ENCODE measurements around the gene NEU2. TPM values are rescaled to one million over a fixed set of nuclear protein-coding genes. Genes with fewer than 3 reads are reported as not detected.
"Not testable (repeated sequence)": the region's sequence is repeated elsewhere in the genome, so short reads cannot be mapped to it uniquely, and the experiment has no call there.

NEU2 gene
- total RNA-seq, 1 donor from 2014 or later: not detected

- intact Hi-C loops (cut with micrococcal nuclease): no loop called here
- ATAC-seq: no peak
- no peak for DNase-seq
Measured at GRCh38 chr2:233007739-233008138, 24.7 kb upstream of the NEU2 start.

DNA sequence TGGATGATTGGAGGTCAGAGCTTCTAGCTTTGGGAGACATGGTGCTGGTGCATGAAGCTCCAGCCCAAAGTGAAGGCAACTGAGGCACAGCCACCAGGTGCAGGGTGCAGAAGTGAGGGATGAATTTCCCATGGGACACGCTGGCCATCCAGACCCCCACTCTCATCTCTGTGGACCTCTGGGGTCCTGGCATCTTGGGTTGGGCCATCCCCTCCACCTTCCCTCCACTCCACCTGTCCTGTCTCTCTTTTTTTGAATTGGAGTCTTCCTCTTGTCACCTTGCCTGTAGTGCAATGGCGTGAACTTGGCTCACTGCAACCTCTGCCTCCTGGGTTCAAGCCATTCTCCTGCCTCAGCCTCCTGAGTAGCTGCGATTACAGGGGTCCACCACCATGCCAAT, 22.8 kb upstream of the NEU2 start:
- ATAC-seq (no peak), DNase-seq (no peak)
- intact Hi-C loops (cut with micrococcal nuclease): no loop called here

GRCh38 chr2:233010569-233011267, 21.8 kb upstream of the NEU2 start:
- intact Hi-C loops (cut with micrococcal nuclease): no loop called here
- ATAC-seq: no peak

DNA sequence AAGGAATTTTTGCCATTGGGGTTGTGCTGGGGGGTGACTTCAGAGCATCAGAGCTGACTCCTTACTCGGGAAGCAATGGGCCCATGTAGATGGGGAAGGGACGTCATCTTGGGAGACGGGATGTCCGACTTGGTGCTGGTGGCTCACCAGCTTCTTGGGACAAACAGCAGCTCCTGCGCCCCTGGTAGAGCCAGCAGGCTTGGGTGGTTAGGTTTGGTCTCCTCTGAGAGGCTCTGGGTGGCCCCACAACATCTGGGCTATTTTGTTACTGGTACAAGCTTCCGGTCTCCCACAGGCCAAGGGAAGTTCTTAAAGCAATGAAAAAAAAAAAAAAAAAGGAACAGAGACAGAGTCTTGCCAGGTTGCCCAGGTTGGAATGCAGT, 21.2 kb upstream of the NEU2 start:
- no peak for DNase-seq
- intact Hi-C loops (cut with micrococcal nuclease): no loop called here
- no peak for ATAC-seq

More at GRCh38 chr2:233010569-233011267, 21.8 kb upstream of the NEU2 start:
- no peak for DNase-seq

- no peak for DNase-seq
- ATAC-seq: no peak
- intact Hi-C loops (cut with micrococcal nuclease): no loop called here
Measured at GRCh38 chr2:233011702-233012131, 20.8 kb upstream of the NEU2 start.

- intact Hi-C loops (cut with micrococcal nuclease): no loop called here
- ATAC-seq: no peak
- no peak for DNase-seq
Measured at GRCh38 chr2:233012301-233012971, 20.0 kb upstream of the NEU2 start.

DNA sequence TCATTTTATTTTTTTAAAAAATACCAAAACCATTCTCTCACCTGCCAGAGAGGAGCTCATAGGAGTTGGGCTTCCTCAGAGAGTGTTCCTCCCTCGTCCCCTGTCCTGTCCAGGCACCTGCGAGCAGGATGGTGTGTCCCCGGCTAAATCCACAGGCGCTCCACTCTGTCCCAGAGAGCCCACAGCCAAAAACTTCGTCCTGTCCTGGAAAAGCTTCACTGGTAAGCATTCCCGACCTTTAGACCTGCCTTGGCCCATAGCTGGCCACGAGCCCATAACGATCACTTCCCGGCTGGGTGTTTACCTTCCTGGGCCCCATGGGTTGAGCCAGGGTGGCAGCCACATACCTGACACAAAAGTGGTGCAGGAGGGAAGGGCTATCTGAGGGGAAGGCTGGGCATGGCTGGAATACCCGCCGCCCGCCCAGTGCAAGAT, 19.4 kb upstream of the NEU2 start, which contains the start of gene NGEF:
Gene NGEF (minus strand): TSS at position 230 of the 435 bp plus-strand sequence. CDS start 38,366 bp downstream, outside the sequence.
- intact Hi-C loops (cut with micrococcal nuclease): no loop called here
- ATAC-seq (no peak), DNase-seq (no peak)

- DNase-seq (no peak), ATAC-seq (no peak)
- intact Hi-C loops (cut with micrococcal nuclease): no loop called here
Measured at GRCh38 chr2:233013650-233014049, 18.8 kb upstream of the NEU2 start.

- intact Hi-C loops (cut with micrococcal nuclease): no loop called here
- ATAC-seq (no peak), DNase-seq (no peak)
Measured at GRCh38 chr2:233015019-233015645, 17.3 kb upstream of the NEU2 start.

DNA sequence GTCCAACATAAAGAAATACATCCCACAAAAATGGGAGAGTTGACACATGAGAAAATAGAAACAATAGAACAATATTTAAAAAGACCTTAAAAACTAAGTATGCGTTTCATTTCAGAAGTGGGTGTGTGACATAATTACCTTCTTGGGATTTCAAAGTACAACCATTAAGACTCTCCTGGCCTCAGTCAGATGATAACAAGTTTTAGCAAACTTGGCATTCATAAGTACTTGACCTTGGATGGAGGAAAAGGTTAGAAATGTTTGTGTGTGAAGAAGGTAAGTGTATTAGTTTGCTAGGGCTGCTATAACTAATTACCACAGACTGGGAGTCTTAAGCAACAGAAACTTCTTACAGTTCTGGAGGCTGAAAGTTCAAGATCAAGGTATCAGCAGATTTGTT, 14.5 kb upstream of the NEU2 start:
- DNase-seq (no peak), ATAC-seq (no peak)
- intact Hi-C loops (cut with micrococcal nuclease): no loop called here

DNA sequence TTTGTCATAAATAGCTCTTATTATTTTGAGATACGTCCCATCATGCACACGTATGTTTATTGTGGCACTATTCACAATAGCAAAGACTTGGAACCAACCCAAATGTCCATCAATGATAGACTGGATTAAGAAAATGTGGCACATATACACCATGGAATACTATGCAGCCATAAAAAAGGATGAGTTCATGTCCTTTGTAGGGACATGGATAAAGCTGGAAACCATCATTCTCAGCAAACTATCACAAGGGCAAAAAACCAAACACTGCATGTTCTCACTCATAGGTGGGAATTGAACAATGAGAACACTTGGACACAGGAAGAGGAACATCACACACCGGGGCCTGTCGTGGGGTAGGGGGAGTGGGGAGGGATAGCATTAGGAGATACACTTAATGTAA, 12.9 kb upstream of the NEU2 start:
- intact Hi-C loops (cut with micrococcal nuclease); DNase-seq; ATAC-seq: not testable (repeated sequence)

GRCh38 chr2:233020454-233020853, 12.0 kb upstream of the NEU2 start:
- intact Hi-C loops (cut with micrococcal nuclease): no loop called here
- no peak for DNase-seq
- ATAC-seq: no peak

GRCh38 chr2:233021771-233022170, 10.7 kb upstream of the NEU2 start:
- no peak for DNase-seq
- no peak for ATAC-seq
- intact Hi-C loops (cut with micrococcal nuclease): no loop called here

DNA sequence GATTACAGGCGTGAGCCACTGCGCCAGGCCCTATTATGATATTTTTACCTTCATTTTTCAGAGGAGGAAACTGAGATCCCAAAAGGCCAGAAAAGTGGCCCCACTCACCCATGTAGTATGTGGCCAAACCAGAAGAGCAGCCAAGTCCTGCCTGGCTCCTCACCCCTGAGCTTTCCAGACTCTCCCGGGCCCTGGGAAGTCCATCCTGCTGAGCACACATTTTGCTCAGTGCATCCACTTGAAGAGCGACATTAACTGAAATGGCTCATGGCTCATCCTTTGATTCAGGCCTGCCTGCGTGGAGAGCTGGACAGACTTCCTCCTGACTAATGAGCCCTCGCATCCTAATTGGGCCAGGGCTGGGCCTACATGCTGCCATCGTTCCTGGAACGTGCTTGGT, 9.9 kb upstream of the NEU2 start:
- ATAC-seq: no peak

DNA sequence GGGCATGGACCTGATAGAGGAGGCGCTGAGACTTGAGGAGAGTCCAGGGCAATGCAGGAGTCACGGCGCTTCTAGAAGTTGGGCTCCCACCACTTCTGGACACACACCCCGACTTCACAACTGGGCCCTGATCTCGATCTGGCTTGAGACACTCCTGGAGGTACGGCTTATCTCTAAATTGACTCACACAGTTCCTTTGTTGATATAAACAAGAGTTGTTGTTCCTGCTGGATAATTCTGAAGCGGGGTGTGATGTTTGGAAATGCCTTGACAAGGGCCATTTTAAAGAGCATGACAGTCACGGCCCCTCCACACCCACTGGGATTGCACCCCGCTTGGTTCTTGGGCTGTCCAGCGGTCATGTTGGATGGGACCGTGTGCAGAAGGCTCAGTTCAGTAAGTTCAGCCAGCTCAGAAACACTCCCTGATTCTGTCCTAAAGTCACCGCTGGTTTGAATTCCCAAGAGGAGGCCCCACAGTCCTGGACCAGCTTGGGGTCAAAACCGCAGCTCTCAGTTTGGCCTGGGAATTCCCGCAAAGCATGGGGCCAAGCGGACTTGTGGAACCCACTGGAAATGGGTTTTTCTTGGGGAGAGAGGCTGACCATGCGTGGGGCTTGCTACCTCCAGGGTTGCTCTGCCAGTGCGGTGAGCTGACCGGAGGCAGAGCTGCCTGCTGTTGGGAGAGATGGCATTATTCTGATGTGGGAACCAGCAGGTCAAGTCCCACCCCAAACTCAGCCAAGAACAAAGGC, 9.3 kb upstream of the NEU2 start:
- intact Hi-C loops (cut with micrococcal nuclease): no loop called here
- DNase-seq (no peak), ATAC-seq (no peak)

More for the DNA sequence above, 9.9 kb upstream of the NEU2 start:
- DNase-seq: no peak
- intact Hi-C loops (cut with micrococcal nuclease): no loop called here

- intact Hi-C loops (cut with micrococcal nuclease): no loop called here
- ATAC-seq (no peak), DNase-seq (no peak)
Measured at GRCh38 chr2:233023761-233024410, 8.6 kb upstream of the NEU2 start.

- DNase-seq (no peak), ATAC-seq (no peak)
- intact Hi-C loops (cut with micrococcal nuclease): no loop called here
Measured at GRCh38 chr2:233025706-233026105, 6.8 kb upstream of the NEU2 start.

DNA sequence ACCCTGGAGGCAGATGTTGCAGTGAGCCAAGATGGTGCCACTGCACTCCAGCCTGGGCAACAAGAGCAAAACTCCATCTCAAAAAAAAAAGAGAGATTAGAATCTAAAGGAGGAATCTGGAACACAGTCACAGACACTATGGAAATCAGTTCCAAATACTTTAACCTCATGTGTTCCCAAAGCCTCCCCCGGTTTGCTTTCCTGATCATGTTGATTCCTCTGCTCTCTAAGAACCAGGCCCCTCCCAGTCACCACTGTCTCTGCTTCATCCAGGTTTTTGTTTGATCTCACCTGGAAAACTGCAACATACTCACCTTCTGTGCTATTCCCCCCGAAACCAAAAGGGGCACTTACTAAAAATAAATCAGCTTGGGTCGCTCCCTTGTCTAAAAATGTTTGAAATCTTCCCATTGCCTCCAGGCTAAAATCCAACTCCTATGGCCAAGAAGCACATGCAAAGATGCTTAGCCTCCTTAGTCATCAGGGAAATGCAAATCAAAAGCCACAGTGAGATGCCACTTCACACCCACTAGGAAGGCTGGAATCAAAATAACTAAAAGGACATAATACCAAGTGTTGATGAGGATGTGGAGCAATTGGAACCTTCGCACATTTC, 6.2 kb upstream of the NEU2 start:
- intact Hi-C loops (cut with micrococcal nuclease): no loop called here
- no peak for DNase-seq

DNA sequence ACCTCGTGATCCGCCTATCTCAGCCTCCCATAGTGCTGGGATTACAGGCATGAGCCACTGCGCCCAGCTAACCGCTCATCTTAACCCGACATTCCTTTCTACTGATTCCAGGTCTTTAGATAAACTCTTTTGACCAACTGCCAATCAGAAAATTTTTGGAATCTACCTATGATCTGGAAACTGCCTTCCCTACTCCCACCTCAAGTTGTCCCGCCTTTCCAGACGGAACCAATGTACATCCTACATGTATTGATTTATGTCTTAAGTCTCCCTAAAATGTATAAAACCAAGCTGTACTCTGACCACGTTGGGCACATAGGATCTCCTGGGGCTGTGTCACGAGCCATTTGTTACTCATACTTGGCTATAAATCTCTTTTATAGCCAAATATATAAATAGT, 3.2 kb upstream of the NEU2 start:
- intact Hi-C loops (cut with micrococcal nuclease): no loop called here
- ATAC-seq (no peak), DNase-seq (no peak)

More for the DNA sequence above, 6.2 kb upstream of the NEU2 start:
- no peak for ATAC-seq
